Cerebellar cortex (tissue), 1 donor: ENCODE measurements around the gene UBXN6.
A peak's percentile ranks its signal among the peaks of the same experiment; 100 is the strongest.

Experiments
- DNase-seq: peaks from one replicate; pipeline ENCODE4 v3.0.0-alpha.2; 2015; ENCODE audit warnings: low spot score

UBXN6 gene

DNA sequence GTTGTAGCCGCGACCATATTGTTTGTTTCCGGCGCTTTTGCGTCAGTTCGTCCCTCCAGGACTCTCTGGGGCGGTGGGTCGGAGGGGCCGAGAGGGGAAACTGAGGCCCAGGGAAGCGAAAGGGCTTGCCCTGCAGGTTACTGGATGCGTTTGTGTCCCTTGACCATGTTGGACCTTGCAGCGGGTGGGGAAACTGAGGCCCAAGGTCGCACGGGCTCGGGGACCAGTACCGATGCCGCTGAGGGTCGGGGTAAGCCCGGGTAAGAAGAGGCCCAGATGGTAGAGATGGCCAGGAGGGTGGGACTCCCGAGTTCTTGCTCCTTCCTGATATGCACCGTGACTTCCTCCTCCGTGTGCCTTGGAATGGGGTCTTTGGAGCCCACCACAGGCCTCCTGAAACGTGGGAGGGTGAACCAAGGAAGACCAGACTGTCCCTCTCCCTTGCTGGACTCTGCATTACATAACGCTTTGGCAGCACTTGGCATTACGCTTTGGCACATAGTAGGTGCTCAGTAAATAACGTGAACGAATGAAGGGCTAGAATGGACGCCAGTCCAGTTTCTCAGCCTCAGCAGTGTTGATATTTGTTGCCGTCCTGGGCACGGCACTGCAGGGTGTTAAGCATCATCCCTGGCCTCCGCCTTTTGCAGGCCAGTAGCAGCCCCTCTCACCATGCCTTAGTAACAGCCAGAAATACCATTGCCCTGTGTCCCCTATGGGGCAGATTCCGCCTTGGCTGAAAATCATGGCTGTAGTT is 54.4 kb downstream of the UBXN6 start:
- DNase-seq, result no peak

DNA sequence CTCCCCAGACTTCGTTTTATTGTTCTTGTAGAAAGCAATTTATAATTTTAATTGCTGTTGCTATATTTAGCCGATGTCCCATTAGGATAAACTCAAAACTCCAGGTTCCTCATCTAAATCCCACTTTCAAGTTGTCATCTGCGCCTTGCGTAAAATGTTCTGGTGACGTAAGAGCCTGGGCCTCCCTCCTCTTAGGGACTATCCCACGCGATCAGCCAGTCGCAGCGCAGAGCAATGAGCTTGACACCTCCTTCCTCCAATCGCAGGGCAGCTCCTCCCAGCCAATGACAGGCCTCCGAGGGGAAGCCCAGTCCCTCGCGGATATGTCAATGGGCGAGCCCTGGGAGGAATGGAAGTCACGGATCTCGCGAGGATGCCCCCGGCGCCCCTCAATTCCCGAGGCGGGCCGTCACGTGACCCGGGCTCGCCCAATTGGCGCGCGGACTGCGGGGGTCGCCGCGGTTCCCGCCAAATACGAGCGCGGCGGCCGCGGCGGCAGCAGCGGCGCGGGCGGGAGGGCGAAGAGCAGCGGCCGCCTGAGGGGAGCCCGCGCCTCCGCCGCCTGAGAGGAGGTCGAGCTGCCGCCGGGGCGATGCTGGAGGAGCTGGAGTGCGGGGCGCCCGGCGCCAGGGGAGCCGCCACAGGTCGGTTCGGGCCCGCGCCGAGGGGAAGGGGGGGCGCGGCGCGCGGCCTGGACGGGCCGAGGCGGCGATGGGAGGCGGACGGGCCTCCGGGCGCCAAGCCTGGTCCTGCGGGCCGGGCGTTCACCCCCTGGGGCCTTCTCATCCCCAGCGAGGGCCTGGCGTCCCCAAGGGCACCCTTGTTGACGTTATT is 55.2 kb downstream of the UBXN6 start, which contains the start of gene CHAF1A:
Gene CHAF1A (plus strand): TSS at position 470 of the 834 bp plus-strand sequence. CDS start 123 bp downstream, at position 593.
- DNase-seq, result peak; percentile 100

DNA sequence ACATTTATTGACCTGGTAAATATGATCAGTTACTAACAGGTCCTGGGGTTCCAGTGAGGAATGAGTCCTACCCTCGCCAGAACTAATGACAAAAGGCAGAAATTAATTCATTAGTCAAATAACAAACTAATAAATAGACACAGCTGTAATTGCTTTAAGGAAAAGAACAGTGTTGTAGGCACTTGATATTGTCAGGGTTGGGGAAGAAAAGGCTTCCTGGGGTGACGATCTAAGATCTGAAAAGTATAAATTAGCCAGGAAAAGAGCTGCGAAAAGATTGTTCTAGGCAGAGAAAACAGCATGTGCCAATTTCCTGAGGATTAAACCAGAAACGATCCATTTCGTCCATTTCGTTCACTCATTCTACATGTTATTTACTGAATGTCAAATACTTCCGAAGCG is 55.8 kb downstream of the UBXN6 start:
- no peak for DNase-seq

DNA sequence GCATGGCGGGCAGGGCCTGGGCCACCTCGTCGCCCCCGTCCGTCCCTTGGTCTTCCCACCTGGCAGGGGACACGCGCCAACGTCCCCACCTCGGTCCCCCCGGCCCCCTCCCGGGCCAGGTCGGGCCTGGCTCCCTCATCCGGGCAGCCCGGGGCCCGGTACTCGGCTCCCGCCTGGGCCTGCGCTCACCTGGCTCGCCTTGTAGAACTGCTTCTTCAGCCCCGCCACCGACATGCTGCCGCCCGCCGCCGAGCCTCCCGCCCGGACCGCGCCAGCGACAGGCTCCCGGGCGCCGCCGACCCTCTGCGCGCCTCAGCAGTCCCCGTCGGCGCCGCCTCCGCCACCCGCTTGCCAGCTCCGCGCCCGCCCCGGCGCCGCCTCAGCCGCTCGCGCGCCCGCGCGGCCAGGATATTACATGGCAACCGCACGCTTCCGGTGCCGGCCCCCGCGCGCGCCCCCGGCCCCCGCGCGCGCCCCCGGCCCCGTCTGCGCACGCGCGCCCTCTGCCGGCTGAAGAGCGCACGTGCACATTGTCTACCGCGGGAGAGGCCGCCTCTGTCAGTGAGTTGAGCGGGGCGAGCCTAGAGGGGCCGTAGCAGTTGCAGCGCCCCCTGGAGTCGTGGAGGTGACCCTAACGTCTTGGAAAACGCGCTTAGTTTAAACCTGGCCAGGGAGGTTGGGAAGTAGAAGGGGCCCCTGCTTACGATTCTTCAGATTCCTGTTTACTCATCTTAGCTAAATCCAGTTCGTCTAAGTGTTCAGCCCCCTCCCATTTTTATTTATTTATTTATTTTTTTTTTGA is 57.3 kb downstream of the UBXN6 start, which contains the start of gene SH3GL1:
Gene SH3GL1 (minus strand): TSS at position 413 of the 802 bp plus-strand sequence. CDS start 179 bp downstream, at position 234.
- peak; percentile 94 for DNase-seq

DNA sequence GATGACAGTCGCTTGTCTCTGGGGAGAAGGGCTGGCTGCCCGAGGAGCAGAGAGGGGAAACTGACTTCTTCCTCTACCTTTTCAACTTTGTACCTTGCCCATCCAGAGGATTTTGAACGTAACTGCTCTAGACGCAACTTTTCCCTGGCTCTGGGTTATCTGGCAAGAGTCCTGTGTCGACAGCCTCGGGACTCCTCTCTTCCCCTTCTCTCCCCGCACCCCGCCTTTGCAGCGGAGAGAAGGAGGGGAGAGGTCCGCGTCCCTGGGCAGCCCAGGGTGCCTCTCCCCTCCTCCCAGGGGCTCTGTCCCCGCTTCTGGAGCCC is 57.8 kb downstream of the UBXN6 start:
- DNase-seq, result no peak

DNA sequence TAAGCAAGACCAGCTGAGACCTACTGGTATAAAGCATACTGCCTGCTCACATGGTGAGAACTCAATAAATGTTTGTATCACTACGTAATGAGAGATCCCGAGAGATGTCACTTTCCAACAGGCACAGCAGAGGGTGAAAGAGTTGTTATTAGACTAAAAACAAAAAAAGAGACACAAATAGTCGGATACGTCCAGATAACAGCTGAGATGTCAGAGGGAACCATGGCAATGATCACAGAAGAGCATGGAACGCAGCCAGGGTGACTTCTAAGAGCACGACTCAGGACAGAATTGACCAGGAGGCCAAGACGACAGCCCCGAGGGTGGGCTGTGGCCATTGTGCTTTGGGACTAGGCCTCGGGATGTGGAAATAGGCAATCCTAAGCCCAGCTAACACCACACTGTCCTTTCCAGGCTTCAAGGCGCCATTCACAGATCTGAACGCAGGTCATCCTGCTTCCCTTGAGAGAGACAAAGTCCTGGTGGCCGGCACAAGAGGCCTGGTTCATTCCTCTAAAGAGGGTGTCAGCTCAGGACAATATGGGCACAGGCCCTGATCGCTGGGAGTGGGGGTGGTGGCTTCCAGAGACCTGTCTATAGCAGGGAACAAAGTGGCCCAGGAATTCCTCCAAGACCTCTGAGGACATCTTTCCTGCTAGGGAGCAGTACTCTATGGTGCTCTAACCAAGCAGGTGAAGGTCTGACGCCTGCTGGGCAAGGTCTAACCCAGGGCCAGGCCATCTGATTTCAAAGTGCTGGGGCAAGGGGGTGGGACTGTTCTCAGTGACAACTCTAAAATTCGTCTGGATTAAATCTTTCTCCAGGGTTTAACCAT is 60.4 kb downstream of the UBXN6 start:
- peak; percentile 37 for DNase-seq
